NCI-H510A treated with DMSO at 0.1 percent for 48 hours (cell line): Measurements from ENCODE around the gene NUP98.
"Not testable (repeated sequence)": the region's sequence is repeated elsewhere in the genome, so short reads cannot be mapped to it uniquely, and the experiment has no call there.

Experiments used
- DNase-seq: peaks from one replicate; lab custom pipeline; 2025; lab: John Stamatoyannopoulos, UW

Gene NUP98

GRCh38 chr11:3669742-3670183 is 127.6 kb downstream of the NUP98 start:
- DNase-seq = no peak

- no peak for DNase-seq
Observed at GRCh38 chr11:3669128-3669527, 128.2 kb downstream of the NUP98 start.

GRCh38 chr11:3667149-3668035 is 130.0 kb downstream of the NUP98 start:
- no peak for DNase-seq

- no peak for DNase-seq
Observed at GRCh38 chr11:3666023-3666530, 131.3 kb downstream of the NUP98 start.

DNA sequence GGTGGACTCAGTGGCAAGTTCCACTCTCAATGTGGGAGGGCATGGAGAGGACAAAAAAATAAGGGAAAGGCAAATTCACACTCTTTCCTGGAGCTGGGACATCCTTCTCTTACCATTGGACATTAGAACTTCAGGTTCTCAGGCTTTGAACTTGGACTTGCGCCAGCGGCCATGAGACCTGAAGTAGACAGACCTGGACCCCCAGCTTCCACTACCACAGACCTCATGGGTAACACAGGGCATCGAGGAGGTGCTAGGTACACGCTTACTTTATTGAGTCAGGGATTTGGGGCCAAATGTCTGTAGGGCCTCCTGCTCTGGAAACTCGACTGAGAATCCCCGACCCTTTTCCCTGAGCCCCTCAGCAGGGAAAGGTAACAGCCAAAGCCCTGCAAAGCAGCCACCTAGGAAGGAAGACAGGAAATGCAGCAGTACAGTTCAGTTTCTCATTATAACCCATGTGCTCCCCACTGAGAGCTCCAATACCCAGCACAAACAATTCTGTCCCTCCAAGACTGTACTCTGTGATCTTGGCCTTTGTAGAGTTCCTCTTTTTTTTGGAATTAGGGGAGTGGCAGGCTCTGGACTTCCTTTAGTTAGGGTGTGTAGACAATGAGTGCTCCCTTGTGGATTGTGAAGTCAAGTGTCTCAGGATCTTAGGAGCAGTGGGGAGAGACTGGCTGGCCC is 131.9 kb downstream of the NUP98 start:
- no peak for DNase-seq

DNA sequence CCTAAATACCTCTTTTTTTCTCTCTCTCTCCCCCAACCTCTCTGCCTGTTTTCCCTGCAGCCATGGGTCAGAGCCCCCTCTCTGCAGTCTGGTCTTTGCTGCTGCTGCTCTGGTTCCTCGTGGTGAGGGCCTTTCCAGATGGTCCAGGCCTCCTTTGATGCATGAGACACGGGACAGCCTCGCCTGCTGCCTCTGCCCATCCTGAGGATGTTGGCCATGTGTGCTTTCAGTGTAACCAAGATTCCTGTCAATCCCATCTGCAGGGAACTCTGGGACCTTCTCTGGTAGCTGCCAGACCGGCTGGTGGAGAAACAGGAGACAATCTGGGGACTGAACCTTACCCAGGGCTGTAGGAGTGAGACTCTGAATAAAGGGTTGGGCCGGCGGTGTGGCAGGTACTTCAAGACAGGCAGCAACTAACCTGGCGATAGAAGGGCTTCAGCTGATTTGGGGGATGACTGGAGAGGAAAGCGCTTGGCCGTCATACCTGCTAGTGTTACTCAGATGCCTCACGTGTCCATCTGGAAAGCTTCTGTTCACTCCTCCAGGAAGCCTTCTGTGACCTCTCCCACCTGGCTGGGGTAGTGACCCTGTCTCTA is 133.2 kb downstream of the NUP98 start:
- no peak for DNase-seq

DNA sequence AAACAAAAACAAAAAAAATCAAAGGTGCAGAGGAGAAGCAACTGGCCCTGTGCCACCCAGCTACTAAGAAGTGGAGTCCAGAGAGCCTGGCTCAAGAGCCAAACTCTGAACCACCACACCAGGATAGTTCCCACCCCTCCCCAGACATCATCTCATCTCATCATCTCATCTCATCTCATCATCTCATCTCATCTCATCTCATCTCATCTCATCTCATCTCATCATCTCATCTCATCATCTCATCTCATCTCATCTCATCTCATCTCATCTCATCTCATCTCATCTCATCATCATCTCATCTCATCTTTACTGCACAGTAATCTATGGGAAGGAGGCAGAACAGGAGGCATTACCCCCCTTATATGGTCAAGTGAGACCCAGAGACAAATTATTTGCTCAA is 134.5 kb downstream of the NUP98 start:
- no peak for DNase-seq

DNA sequence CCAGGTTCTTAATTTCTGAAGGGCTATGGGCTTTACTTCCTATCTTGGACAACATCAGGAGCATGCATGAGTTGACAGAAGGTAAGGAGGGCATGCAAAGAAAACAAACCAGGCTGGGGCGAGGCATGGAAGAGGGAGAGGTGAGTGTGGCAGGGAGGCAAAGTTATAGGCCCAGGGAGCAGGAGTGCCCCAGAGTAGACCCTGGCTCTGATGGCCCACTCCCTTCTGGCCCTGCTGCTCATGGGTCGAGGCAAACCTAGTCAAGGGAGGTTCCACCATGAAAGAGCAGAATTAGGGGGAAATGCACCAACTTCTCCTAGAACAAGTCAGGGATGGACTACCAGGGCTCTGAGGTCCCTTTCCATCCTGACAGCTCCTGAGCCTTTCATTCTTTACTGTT is 136.4 kb downstream of the NUP98 start:
- DNase-seq = no peak

DNA sequence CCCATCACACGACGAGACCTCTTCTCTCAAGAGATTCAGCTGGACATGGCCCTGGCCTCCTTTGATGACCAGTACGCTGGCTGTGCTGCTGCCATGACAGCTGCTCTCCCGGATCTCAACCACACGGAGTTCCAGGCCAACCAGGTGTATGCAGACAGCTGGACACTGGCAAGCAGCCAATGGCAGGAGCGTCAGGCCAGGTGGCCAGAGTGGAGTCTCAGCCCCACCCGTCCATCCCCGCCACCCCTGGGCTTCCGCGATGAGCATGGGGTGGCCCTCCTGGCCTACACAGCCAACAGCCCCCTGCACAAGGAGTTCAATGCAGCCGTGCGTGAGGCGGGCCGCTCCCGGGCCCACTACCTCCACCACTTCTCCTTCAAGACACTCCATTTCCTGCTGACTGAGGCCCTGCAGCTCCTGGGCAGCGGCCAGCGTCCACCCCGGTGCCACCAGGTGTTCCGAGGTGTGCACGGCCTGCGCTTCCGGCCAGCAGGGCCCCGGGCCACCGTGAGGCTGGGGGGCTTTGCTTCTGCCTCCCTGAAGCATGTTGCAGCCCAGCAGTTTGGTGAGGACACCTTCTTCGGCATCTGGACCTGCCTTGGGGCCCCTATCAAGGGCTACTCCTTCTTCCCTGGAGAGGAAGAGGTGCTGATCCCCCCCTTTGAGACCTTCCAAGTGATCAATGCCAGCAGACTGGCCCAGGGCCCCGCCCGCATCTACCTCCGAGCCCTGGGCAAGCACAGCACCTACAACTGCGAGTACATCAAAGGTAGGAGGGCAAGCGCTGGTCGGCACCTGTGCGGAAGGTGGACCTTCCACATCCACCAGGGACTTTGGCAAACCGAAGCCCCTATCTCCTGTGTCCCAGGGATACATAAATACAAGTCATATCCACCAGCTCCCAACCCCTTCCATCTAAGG is 137.5 kb downstream of the NUP98 start:
- DNase-seq = no peak

DNA sequence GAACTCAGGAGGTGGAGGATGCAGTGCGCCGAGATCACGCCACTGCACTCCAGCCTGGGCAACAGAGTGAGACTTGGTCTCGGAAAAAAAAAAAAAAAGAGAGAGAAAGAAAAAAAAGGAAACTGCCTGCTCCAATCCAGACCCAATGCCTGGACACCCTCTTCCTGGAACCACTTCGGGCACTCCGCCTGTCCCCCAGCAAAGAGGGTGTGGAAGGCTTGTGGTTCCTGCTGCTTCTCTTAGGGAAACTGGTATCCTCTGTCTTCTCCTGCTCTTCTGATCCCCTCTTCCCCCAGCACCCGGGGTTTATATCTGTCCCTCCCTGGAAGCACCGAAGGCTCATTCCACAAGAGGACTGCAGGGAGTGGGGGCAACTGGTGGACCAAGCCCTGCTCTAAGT is 139.1 kb downstream of the NUP98 start:
- no peak for DNase-seq

- not testable (repeated sequence) for DNase-seq
Observed at GRCh38 chr11:3657331-3657730, 140.0 kb downstream of the NUP98 start.

GRCh38 chr11:3655547-3655946 is 141.8 kb downstream of the NUP98 start:
- no peak for DNase-seq

DNA sequence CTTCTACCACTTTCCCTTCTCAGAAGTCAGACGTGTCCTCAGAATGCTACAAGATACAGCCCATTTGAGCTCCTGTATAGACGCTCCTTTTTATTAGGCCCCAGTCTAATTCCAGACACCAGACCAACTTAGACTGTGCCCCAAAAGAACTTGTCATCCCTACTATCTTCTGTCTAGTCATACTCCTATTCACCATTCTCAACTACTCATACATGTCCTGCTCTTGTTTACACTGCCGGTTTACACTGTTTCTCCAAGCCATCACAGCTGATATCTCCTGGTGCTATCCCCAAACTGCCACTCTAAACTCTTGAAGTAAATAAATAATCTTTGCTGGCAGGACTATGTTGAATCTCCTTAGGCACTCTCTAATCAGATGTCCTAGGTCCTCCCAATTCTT is 144.8 kb downstream of the NUP98 start:
- DNase-seq = not testable (repeated sequence)

GRCh38 chr11:3649374-3649773 is 148.0 kb downstream of the NUP98 start:
- DNase-seq = not testable (repeated sequence)

DNA sequence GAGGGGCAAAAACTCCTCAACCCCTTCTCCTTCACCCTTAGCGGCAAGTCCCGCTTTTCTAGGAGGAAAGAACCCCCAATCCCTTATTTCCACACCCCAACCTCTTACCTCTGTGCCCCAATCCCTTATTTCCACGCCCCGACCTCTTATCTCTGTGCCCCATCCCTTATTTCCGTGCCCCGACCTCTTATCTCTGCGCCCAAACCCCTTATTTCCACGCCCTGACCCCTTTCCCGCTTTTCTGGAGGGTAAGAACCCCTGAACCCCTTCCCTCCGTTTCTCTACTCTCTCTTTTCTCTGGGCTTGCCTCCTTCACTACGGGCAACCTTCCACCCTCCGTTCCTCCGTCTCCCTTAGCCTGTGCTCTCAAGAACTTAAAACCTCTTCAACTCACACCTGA is 148.5 kb downstream of the NUP98 start:
- DNase-seq = not testable (repeated sequence)

DNA sequence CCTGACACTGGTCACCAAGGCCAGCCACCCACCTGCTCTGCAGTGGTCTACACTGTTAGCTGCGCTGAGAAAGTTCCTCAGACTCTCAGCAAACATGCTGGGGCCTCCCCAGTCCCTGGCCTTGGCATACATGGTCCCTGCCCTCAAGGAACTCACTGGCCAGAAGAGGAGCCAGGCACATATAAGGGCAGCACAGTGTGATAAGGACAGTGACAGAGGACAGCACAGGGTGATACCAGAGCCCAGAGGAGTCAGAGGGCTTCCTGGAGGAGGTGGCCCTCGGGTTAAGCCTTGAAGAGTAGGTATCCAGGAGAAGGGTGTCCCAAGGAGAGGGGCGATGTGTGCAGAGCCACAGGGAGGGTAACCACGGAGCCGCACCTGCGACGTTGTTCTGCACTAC is 151.8 kb downstream of the NUP98 start:
- DNase-seq = no peak

DNA sequence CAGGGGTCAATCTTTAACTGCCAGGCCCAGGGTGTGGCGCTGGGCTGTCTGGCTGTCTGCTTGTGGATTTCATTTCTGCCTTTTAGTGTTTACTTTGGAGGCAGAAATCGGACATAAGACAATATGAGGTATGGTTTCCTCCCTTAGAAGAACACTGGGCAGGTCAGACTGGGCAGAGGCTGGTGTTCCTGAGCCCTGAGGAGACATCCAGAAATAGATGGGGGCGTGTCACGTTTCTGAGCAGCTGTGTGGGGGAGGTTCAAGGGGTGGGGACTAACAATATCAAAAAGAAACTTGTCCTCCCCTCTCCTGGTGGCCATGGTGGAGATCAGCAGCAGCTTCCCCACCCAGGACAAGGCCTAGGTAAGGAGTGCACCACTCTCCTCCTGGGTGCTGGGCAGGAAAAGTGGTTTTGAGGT is 152.5 kb downstream of the NUP98 start, which contains the start of gene ART1:
Gene ART1 (plus strand): TSS at position 312 of the 419 bp plus-strand sequence. CDS start 14,086 bp downstream, outside the sequence.
- DNase-seq = no peak

- DNase-seq = not testable (repeated sequence)
Observed at GRCh38 chr11:3643102-3643546, 154.2 kb downstream of the NUP98 start.

DNA sequence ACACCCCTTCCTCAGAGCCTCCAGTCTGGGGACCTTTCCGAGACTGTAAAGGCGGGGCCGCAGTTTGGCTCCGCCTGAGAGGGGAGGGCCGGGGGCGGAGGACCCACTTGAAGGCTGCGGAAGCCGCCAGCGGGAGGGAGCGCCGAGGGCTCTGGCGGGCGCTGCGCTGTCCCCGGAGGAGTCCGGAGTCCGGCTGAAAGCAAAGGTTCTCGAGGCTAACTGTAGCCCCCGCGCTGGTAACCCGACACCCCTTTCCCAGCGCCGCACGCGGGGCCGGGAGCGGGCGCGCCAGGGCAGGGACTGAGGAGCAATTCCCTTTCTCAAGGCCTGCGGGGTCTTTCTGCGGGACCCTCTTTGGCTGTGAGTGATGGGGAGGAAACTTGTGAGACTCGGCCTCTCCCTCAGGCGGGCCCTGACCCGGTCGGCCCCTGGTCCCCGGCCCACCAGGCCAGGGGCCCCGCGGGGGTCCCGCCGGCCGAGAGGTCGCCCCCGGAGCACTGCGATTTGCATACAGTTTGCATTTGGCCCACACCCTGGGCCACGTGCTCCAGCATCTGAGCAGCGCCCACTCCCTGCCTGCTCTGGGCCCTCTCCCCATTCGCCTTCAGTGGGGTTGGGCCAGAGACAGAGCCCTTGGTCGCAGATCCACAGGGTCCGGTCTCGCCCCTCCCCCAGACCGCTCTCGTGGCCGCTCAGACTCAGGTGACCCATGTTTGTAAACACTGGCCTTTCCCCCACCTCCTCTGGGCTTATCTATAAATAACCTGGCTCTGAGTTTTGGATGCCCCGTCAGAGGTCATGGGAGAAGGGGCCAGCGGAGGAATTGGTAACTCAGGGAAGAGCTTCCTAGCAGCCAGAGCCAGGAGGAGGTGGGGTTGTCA is 155.0 kb downstream of the NUP98 start:
- DNase-seq = peak; percentile 21

GRCh38 chr11:3641701-3642070 is 155.7 kb downstream of the NUP98 start, which contains the start of gene ART5:
Gene ART5, minus strand, starts transcription at chr11:3641992. Its CDS starts 130 bp downstream, at chr11:3641862.
- DNase-seq = no peak
